KMS-11 (cell line): ENCODE results near the gene CPNE5.

Experiments
- H2AFZ ChIP-seq: fragments of 200-600 bp; sonication (generic); 2 replicates; pipeline ENCODE4 v1.6.1; 2016; ENCODE audit warnings: antibody characterized with exemption, mixed run types, low read depth
- H3K27ac ChIP-seq: fragments of 200-600 bp; sonication (generic); 2 replicates; pipeline ENCODE4 v1.6.1; 2016; ENCODE audit warnings: mild to moderate bottlenecking, mixed run types
- H3K27me3 ChIP-seq: fragments of 200-600 bp; sonication (generic); 2 replicates; pipeline ENCODE4 v1.6.1; 2017; ENCODE audit warnings: mild to moderate bottlenecking, low read depth, mixed run types, moderate library complexity; ENCODE audit not compliant: insufficient read depth
- H3K36me3 ChIP-seq: fragments of 200-600 bp; sonication (generic); 2 replicates; pipeline ENCODE4 v1.6.1; 2017; ENCODE audit warnings: mild to moderate bottlenecking, mixed run types; ENCODE audit not compliant: insufficient read depth
- H3K4me1 ChIP-seq: fragments of 200-600 bp; sonication (generic); 2 replicates; pipeline ENCODE4 v1.6.1; 2016; ENCODE audit warnings: mild to moderate bottlenecking, low read depth, mixed run types; ENCODE audit not compliant: poor library complexity, severe bottlenecking
- H3K4me2 ChIP-seq: fragments of 200-600 bp; sonication (generic); 2 replicates; pipeline ENCODE4 v1.7.0; 2016; ENCODE audit warnings: mild to moderate bottlenecking, mixed run types
- H3K4me3 ChIP-seq: fragments of 200-600 bp; sonication (generic); IDR thresholded peaks from 2 replicates; pipeline ENCODE4 v1.6.1; 2017; ENCODE audit warnings: low read depth, low read length, mixed read lengths; ENCODE audit not compliant: insufficient read depth
- H3K79me2 ChIP-seq: fragments of 200-600 bp; sonication (generic); 2 replicates; pipeline ENCODE4 v1.6.1; 2016; ENCODE audit warnings: low read depth, mixed run types; ENCODE audit not compliant: insufficient read depth
- H3K9ac ChIP-seq: fragments of 200-600 bp; sonication (generic); 2 replicates; pipeline ENCODE4 v1.6.1; 2016; ENCODE audit warnings: mild to moderate bottlenecking, mixed run types
- H4K20me1 ChIP-seq: fragments of 200-600 bp; sonication (generic); 2 replicates; pipeline ENCODE4 v1.6.1; 2016; ENCODE audit warnings: mild to moderate bottlenecking, mixed run types; ENCODE audit not compliant: insufficient read depth
- CTCF ChIP-seq: fragments of 200-600 bp; sonication (generic); conservative IDR thresholded peaks from 2 replicates; pipeline ENCODE4 v1.6.1; 2017; ENCODE audit warnings: low read depth, mild to moderate bottlenecking, antibody characterized with exemption, low read length, moderate library complexity, mixed read lengths

The CPNE5 gene

GRCh38 chr6:36784376-36784636 lies 54.9 kb downstream of the CPNE5 start:
- no peaks in the 10 kb centered on the region for H3K79me2 ChIP-seq
- no peaks in the 10 kb centered on the region for H3K4me1 ChIP-seq
- H3K4me3 ChIP-seq: no peak overlapping the region
- H3K27ac ChIP-seq: no peak overlapping the region
- H4K20me1 ChIP-seq: no peaks in the 10 kb centered on the region
- H3K9ac ChIP-seq: no peak overlapping the region
- no peaks in the 10 kb centered on the region for H3K36me3 ChIP-seq
- no peak overlapping the region for H3K4me2 ChIP-seq
- no peak overlapping the region for H2AFZ ChIP-seq
- no peaks in the 10 kb centered on the region for H3K27me3 ChIP-seq
- no peak for TF ChIP-seq CTCF

- Histone ChIP-seq H3K36me3 (no peaks in the 10 kb centered on the region), H3K4me2 (no peak overlapping the region), H3K27me3 (no peaks in the 10 kb centered on the region), H4K20me1 (no peaks in the 10 kb centered on the region), H3K4me3 (no peak overlapping the region), H3K79me2 (no peaks in the 10 kb centered on the region), H3K27ac (no peak overlapping the region), H2AFZ (no peak overlapping the region), H3K9ac (no peak overlapping the region), H3K4me1 (no peaks in the 10 kb centered on the region)
- TF ChIP-seq CTCF: no peak
Measured at GRCh38 chr6:36783603-36784375, 55.5 kb downstream of the CPNE5 start.

GRCh38 chr6:36781669-36782068 lies 57.6 kb downstream of the CPNE5 start:
- no peaks in the 10 kb centered on the region for H3K4me1 ChIP-seq
- no peak overlapping the region for H2AFZ ChIP-seq
- no peaks in the 10 kb centered on the region for H4K20me1 ChIP-seq
- H3K79me2 ChIP-seq: no peaks in the 10 kb centered on the region
- TF ChIP-seq CTCF: no peak
- H3K9ac ChIP-seq: no peak overlapping the region
- no peaks in the 10 kb centered on the region for H3K36me3 ChIP-seq
- no peak overlapping the region for H3K4me2 ChIP-seq
- H3K4me3 ChIP-seq: no peak overlapping the region
- H3K27me3 ChIP-seq: no peaks in the 10 kb centered on the region; the same call in 1 of the 2 replicates
- no peak overlapping the region for H3K27ac ChIP-seq

GRCh38 chr6:36780442-36781177 lies 58.6 kb downstream of the CPNE5 start:
- H3K27ac ChIP-seq: no peak overlapping the region
- no peaks in the 10 kb centered on the region for H3K4me1 ChIP-seq
- H4K20me1 ChIP-seq: no peaks in the 10 kb centered on the region
- no peak overlapping the region for H2AFZ ChIP-seq
- H3K36me3 ChIP-seq: no peaks in the 10 kb centered on the region
- H3K79me2 ChIP-seq: no peaks in the 10 kb centered on the region
- no peak overlapping the region for H3K4me2 ChIP-seq
- no peak overlapping the region for H3K9ac ChIP-seq
- TF ChIP-seq CTCF: no peak
- no peak overlapping the region for H3K4me3 ChIP-seq
- H3K27me3 ChIP-seq: no peaks in the 10 kb centered on the region; the same call in 1 of the 2 replicates
